EH (cell line): ENCODE measurements around the gene PLPP4.
A peak's percentile ranks its signal among the peaks of the same experiment; 100 is the strongest.

Source experiments
- DNase-seq: peaks from one replicate; pipeline ENCODE4 v3.0.0-alpha.2; 2015; ENCODE audit warnings: low read depth

Gene PLPP4

DNA sequence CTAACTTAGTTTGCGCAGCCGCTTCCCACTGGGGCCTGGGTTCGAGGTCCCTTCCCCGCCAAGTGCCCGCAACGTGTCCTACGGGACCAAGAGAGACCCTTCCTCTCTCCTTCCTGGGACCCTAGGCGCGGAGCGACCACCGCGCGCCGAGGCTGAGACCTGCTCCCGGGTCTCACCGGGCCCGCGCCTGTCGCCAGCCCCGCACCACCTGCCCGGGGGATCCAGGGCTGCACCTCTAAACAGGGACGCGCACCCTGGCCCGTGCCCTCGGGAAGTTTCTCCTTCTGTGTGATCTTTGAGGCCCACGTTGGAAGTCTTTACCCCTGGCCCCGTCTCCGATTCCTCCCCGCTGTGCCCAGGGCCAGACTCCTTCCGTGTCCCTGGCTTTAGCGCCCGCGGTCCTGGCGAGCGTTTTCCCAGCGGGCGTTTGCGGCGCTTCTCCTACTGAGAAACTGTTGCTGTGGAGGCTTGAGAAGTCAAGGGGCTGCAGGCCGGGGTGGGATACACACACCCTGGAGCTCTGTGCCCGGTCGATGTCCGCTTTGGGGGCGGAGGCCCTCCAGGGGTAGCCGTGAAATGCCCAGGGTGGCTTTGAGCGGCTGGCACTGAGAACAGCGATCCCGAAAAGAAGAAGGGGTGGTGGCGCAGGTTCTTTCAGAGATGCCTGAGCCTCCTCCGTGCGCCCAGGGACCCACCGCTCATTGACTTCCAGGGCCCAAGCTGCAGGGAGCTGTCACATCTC, 575 bp downstream of the PLPP4 start:
- no peak for DNase-seq

DNA sequence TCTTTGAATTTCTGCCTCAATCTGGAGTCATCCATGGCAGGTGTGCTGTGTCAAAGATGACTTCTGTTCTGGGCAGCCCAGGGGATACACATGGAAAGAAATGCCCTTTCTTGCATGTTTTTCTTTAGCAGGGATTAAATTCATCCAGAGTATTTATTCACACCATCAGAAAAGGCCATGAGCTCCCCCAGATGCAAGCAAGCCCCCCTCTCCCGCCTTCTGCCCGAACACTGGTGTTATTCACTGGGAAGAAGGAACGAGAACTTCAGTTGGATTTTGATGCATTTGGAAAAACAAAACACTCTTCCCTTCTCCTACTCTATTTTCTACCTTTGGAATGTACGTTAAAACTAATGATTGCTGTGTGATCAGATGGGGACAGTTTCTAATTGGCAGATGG, 1.4 kb downstream of the PLPP4 start:
- DNase-seq: no peak

DNA sequence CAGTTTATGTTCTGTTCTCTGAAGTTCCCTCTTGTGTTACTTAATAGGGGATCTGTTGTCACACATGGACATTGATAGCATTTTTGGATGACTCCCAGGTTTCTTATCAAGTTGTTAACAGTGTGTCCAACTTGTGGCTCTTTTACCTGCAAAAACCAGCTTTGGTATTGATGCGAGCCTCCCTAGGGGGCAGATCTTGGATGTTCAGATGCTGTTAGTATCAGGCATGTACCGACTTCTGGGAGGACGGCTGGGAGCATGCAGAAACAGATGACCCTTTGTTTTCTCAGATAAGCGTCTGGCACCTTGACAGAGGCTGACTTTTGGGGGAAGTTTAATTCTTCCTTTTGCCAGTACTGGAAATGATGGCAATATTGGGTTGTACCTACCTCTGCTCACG, 2.2 kb downstream of the PLPP4 start:
- no peak for DNase-seq

DNA sequence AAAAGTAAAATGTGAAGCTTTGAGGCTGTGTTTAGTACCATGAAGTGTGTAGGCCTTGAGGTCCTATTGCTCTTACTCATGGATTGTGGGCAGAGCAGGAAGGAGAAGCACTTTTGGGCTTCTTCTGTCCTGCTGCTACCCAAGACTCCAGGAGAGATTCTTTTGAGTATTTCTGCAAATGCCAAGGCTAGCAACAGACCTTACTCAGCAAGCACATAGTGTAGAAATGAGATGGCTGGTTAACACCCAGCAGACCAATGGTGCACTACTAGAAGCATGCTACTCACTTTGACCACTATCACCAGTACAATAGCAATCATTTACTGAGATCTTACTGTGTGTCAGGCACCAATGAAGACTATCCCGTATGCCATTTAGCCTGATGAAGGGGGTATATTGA, 3.2 kb downstream of the PLPP4 start:
- DNase-seq: peak; percentile 75

DNA sequence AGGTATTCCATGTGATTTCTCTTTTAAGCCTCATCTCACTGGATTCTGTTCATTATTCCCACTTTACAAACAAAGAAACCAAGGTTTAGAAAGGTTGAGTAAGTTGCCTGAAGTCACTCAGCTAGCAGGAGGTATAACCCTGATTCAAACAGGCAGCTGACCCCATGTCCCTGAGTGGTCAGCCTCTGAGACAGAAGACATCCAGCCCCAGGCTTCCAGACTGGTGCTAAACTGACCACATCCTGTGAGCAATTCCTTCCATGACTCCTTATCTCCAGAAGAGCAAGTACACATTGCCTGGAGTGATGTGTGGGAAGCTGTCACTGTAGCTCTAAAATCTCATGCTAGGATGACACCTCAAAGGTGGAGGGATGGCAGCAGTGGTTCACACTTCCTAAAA, 3.7 kb downstream of the PLPP4 start:
- DNase-seq: peak; percentile 98

DNA sequence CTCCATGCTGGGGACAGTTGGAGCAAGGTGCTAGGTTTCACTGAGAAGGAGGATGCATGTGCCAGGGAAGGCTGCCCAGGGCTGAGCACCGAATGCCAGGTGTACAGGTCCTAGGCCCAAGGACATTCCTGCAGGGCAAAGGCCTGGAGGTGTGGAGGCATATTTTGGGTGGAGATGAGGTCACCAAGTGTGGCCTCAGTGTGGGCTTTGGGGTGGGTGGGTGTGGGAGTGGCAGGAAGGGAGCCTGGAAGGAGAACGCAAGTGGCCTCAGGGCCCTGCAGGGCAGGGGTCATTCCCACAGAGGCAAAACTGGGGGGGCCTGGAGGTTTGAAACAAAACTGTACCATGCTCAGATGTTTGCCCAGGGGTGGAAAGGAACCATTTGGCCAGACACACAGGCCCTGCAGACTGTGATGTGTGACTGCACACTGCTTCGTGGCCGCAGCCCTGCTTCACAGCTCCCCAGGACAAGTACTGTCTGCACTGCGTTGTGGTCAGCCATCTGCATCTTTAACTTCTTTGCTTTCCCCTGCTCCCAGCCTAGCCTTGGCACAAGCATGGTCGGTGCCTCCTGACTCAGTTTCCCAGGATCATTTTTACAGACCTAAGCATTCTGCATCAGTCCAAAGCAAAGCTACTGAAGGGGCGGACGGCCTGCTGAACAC, 5.1 kb downstream of the PLPP4 start:
- no peak for DNase-seq

DNA sequence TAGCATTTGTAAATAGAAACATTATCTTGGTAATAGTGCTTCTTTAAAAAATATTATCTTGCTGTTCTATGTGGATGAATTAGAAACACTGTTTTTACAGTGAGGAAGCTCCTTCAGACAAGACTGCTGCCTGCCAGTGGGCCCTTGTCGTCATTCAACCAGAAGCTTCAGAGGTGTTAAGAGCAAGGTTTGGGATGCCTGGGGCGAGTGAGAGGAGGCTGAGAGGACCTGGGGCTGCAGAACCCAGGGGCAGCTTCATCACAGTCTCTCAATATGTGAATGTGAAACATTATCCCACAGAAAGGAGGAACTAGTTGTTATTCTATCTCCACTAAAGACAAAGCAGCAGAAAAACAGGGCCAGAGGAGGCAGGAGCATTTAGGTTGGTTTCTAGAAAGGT, 8.1 kb downstream of the PLPP4 start:
- DNase-seq: no peak

DNA sequence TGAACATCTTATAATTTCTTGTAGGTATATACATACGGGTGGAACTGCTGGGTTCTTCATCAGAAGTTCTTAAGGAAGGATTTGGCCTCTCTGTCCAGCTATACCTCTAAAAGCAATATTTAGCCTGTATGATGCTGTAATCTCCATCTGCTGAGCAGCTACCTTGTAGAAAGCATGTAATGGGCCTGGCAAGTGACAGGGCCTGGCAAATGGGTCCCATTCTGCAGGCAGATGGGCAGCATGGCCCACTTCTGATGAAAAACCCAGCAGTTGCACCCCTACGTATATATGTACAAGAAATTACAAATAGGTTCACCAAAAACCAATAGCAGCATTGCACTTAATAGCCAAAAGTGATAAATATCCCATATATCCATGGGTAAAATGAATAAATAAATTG, 9.0 kb downstream of the PLPP4 start:
- DNase-seq: no peak

DNA sequence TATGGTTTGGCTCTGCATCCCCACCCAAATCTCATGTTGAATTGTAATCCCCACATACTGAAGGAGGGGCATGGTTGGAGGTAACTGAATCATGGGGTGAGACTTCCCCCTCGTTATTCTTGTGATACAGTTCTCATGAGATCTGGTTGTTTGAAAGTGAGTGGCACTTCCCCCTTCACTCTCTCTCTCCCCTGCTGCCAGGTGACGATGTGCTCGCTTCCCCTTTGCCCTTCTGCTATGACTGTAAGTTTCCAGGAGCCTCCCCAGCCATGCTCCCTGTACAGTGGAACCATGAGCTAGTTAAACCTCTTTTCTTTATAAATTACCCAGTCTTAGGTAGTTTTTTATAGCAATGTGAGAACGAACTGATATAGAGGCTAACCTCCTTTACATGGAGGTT, 16.6 kb downstream of the PLPP4 start:
- no peak for DNase-seq

DNA sequence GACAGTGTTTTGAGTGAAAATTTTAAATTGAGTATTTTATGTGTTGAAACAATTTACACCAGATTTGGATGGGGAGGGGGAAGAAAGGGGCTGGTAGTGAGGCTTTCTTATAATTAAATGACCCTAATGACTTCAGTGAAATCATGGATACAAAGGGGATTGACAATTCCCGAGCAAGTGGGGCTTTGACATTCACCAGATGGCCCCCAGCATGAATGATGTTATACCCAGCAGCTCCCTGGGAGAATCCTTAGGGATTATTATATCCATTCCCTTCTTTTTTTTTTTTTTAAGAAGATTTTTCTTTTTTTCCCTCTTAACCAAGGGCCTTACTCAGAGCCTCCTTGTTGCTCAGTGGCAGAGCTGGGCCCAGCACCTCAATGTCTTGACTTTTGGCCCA, 17.9 kb downstream of the PLPP4 start:
- DNase-seq: no peak

DNA sequence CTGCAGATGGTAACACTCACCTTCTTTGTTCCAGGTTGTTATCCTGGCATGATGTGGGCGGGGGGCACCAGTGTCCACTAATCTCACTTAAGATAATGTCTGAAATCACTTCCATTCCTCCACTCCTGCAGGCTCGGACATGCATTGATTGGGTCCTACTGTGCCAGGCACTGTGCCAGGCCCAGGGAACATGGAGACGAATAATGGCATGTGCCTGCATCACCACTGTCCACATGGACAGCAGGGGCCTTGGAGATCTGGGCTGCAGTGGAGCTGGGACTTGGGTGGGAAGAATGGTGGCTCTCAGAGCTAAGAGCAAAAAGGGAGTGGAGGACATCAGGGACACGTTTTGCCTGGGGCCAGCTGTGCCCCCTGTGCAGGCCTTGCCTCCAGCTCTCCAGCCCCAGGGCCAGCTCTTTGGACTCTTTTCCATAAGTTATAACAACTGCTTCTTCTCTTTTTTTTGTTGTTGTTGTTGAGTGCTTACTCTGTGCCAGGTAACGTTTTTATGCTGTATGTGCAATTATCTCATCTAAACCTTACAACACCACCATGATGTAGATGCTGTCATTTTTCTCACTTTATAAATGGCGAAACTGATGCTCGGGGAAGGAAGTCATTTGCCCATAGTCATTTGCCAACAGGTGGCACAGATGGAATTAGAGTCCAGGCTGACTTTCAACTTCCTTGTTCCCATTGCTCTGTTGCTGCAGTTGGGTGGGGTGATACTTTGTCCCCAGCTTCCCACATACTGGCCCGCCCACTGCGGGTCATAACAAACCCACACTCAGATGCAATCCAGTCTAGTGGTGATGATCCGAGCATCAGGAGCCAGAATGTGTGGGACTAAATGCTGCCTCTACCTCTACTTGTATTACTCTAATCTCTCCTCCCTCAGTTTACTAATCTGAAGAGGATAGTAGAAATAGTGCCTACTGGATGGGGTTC, 19.1 kb downstream of the PLPP4 start:
- DNase-seq: no peak

DNA sequence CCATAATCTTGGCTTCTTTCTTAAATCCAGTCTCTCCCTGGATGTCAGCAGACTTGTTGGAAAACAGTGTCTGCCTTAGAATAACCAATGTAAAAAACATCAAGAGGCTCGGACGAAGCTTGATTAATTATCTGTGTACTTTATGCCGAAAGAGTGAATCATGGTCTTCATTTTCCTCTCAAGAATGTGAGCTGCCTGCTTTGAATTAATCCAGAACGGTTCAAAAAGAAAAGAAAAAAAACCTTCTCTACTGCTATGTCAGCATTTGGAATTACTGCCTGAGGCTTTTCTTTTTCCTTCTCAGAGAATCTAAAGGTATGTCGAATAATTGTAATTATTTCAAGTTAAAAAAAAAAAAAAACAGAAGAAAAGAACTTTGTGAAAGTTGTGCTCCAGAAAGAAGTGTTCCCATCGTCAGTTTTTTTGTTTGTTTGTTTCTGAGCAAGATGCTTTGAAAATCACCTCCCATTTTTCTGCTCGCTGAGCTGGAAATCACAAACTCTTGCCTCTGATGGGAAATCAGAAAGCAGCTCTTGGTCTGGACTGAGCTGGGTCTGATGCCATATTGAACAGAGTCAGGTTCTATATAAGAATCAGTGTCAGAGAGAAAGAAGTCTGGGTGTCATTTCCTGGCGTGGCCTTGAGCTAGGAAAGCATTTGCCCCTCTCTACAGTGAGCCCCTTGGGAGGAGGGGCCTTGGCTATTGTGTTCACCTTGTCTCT, 20.2 kb downstream of the PLPP4 start:
- DNase-seq: peak; percentile 85

DNA sequence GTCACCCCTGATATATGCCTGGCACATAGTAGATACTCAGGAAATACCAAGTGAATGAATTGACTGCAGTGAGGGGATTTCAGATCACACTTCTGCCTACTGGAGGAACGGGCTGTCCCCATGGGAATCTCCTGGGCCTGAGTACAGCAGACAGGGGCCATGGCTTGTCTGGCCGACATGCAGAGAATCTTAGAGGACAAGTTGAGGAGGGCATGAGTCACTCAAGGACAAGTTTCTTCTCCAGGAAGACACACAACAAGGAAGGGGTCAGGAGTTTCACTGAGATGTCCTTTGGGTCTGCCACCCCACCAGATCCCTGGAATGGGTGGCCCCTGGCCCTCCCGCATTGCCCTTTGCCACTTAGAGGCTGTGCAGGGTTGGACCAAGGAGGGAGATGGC, 20.7 kb downstream of the PLPP4 start:
- peak; percentile 65 for DNase-seq

DNA sequence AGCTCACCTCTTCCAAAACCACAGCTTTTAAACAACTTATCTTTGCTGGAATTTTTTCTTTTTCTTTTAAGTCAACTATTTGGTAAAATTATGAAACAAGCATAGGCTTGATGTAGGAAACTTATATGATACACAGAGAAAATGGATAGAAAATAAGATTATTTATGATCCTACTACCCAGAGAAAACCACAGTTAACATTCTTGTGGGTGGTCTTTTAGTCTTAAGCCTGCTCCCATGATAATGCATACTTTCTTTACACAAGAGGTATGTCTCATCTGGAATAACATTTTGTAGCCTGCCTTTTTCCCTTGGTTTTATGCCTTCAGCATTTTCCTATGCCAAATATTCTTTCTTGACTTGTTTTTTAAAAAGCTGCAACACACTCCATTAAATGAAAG, 21.4 kb downstream of the PLPP4 start:
- no peak for DNase-seq

DNA sequence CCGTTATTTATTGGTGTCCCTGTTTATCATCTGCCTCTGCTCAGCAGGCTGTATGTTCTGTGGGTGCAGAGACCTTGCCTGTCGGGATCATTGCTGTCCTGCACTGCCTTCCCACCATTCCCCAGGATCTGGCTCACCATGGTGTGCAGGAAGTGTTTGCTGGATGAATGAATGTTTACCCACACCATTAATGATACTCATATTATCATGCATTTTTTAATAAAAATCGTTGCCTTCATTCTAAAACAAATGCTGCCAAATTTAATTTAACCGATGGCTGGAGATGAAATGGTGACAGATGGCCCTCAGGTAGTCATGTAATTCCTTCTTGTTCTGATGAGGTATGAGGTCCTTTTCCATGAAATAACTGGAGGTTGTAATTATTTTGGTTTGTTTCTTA, 22.5 kb downstream of the PLPP4 start:
- DNase-seq: no peak

DNA sequence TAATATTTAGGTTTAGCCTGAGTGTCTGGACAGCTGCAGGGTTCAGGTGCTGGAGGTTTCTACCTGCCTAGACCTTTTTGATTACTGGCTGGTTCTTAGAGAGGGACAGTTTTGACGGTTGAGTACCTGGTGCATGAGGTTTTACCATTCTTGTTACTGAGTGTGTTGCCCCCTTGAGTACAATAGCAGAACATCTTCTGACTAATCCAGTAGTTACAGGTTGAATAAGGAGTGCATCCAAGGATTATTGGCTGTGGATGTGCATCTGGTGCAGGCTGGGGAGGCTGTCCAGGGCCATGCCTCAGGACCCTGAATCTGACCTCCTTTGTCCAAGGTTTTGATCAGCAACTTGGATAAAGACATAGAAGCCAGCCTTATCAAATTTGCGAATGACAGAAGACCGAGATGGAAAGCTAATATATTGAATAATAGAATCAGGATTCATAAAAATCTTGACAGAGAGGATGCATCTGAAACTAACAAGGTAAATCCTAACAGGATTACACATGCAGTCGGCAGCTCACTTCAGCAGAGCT, 23.1 kb downstream of the PLPP4 start:
- no peak for DNase-seq

DNA sequence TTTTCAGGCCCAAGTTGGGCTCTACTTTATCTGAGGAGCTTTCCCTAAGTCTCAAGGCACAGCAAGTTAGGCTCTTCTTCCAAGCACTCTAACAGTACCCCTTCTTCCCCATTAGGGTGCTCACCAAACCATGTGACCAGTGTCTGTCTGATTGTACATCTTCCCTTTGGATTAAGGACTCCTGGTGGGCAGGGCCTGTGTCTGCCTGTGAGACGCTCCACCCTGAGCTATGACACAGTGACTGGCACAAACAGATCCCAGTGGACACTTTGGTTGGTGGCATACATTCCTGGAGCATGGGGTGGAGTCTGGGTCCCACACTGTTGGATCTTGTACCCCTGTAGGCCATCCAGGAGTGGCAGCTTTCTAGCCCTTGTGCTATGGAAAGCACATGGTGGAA, 23.8 kb downstream of the PLPP4 start:
- DNase-seq: no peak

DNA sequence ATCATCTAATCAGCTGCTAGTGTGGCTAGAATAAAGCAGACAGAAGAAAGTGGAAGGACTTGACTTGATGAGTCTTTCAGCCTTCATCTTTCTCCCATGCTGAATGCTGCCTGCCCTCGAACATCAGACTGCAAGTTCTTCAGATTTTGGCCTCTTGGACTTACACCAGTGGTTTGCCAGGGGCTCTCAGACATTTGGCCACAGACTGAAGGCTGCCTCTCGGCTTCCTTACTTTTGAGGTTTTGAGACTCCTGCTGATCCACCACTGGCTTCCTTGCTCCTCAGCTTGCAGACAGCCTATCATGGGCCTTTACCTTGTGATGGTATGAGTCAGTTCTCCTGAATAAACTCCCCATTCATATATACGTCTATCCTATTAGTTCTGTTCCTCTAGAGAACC, 26.0 kb downstream of the PLPP4 start:
- DNase-seq: no peak

DNA sequence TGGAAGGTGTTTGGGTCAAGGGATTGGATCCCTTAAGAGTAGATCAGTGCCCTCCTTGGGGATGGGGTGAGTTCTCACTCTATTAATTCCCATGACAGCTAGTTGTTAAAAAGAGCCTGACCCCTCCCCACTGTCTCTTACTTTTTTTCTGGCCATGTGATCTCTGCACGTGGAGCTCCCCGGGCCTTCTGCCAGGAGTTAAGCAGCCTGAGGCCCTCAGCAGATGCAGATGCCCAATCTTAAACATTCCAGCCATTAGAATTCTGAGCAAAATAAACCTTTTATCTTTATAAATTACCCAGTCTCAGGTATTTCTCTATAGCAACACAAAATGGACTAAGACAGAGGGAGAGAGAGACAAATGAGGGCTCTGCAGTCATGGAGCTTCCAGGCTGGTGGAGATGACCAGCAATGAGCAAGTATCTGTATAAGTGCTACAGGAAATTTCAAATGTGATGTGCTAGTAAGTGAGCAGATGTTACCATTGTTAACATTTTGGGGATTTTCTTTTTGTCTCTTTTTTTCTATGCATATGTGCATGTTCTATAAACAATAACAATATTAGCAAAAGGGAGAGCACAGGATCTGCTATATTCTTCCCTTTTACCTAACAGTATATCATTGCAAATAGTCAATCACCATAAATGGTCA, 26.7 kb downstream of the PLPP4 start:
- DNase-seq: no peak

DNA sequence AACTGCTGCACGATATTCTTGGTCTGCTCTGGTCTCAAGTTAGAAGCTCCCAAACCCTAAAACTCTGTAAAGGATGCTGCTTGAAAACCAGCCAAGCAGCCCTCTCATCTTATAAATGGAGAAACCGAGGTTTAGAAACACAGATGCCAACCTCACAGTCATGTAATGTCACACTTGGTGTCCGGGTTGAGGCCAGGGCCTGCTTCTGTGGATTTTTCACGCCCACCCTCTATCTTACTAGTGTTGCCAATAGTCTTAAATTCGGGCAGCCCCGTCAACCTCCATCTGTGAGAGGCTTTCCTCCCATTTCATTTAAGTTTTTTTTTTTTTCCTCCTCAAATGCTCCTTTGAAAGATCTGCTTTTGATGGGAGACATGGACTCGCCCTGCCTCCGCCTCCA, 28.9 kb downstream of the PLPP4 start:
- no peak for DNase-seq

DNA sequence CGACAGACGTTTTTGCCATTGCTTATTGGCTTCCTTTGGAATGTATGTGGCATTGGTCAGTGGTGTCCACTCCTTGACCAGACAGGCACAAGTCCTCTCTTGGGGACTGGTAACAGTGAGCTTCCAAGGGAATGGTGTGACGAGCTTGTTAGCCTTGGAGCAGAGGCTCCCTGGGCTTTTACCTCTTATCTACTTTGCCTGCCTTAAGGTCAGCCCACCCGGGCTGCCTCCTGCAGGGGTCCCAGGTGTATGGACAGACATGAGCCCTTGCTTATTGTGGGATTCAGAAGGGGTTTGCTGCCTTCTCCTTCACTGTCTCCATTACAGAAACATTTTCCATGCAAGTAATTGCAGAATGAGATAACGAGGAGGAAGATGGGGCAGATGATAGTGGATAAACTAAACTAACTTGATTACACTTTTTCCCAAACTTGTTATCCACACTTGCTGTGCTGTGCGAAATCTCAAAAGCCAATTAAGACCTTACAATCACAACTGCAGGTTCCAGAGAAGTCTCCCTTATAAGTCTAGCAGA, 29.7 kb downstream of the PLPP4 start:
- no peak for DNase-seq
